ENCODE data around the gene IP6K3.
A peak's percentile ranks its signal among the peaks of the same experiment; 100 is the strongest.

Gene IP6K3

DNA sequence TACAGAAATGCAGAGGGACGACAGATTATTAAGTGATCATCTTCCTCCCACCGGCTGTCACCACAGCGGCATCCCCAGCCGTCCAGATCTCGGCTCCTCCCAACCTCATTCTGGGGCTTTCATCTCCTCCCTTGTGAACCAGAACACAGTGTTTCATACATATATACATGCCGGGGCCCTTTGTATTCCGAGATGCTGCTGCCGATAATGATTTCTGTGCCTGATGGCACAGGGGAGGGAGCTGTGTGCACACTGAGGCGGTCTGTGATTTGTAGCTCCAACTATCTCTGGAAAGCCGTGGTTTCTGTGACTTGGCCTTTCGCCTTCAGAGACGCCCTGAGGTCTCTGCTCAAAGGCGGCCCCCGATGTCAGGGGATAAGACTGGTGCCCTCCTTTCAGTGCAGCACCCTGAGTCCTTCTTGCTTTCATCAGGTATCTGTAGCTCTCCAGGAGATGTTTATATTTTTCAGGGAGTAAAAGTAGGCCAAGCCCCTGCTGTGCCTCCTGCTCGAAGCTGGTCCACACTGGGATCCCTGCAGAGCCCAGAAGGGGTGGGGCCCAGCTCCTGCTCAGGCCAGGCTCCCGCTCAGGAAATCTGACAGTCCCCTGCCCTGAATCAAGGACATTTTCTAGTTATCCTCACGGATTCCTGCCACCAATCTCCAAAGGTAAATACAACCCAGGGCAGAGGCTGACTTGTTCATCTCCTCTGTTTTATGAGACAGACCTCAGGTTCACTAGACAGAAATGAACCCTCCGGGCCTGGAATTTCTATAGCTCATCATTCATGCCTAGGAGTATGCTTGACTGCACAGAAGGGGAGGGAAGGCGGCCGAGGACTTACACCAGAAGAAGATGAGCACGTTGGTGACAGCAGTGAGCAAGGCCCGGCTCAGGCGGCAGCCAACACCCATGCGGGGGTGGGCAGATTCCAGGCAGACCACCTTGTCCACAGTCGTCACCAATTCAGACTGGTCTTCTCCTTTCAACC, 31.0 kb upstream of the IP6K3 start:
- DNase-seq (ENCODE audit: low spot score) = no peak

DNA sequence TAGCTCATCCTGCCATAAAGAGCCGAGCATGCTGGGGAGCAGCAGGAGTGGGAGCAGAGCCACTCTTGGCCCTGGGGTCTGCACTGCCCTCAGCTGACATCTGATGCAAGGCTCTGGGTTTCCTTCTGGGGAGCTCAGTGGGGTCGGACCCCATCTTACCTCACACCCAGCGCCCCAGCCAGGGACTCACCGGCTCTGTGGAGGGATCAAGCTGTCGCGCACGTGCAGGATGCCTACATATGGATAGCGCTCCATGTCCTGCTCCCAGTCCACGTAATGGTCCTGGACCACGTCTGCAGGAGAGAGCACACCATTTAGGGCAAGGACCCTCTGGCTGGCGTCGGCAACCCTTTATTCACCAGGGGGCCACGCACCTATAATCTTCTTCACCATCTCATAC, 30.1 kb upstream of the IP6K3 start:
- no peak for DNase-seq (ENCODE audit: low spot score)

DNA sequence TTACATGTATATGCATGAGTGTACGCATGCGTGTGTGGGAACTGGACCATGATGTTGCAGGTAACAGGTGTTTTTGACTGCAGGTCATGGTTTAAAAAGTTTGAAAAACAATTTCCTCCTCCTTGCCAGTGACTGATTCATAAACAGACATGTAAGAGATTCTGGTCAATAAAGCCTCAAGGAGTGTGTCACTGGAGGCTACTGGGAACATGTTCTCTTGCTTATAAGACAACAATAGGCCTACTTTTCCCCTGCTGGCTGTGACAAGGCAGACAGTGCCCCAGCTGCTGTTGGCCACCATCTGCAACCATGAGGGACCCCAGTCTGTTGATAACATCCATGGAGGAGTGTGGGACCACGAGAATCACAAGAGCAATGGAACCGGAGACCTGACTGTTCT, 29.5 kb upstream of the IP6K3 start:
- DNase-seq (ENCODE audit: low spot score) = no peak

DNA sequence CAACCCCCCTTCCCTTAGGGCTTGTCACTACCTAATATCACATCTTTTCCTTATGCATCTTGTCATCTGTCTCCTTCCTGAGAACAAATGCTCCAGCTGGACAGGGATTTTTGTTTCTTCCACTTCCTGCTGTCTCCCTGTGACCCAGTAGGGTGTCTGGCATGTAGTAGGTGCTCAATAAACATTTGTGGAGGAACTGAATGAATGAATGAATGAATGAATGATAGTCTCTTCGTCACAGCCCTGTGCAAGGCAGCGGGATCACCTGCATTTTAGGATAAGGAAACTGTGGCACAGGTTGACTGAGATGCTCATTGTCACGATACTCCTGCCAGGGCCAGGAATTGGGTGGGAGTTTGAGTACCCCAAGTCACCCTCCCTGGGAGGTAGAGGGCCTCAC, 28.1 kb upstream of the IP6K3 start:
- no peak for DNase-seq (ENCODE audit: low spot score)

DNA sequence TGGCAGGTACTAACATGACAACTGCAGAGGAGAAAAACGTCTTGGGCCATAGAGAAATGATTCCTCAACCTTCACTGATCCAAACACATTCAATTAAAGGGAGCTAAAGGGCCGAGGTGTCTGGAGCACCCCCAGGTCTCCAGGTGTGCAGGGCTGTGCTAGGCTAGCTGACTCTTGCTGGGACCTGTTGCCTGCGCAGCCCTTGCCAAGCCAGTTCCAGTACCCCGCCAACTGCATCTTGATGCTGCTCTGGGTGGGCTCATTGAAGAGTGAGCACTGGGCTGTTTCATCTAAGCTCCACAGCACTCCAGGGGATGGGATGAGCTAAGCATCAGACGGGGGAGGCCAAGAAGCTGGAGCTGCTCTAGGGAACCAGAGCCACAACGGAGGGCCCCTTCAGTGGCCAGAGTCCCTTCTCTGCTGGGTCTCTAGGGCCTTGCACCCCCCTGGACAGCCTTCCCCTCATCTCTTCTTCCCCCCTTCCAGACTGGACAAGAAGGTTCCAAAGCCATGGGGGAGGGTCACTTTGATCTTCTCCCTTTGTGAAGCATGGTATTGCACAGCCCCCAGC, 26.3 kb upstream of the IP6K3 start:
- DNase-seq (ENCODE audit: low spot score) = no peak

DNA sequence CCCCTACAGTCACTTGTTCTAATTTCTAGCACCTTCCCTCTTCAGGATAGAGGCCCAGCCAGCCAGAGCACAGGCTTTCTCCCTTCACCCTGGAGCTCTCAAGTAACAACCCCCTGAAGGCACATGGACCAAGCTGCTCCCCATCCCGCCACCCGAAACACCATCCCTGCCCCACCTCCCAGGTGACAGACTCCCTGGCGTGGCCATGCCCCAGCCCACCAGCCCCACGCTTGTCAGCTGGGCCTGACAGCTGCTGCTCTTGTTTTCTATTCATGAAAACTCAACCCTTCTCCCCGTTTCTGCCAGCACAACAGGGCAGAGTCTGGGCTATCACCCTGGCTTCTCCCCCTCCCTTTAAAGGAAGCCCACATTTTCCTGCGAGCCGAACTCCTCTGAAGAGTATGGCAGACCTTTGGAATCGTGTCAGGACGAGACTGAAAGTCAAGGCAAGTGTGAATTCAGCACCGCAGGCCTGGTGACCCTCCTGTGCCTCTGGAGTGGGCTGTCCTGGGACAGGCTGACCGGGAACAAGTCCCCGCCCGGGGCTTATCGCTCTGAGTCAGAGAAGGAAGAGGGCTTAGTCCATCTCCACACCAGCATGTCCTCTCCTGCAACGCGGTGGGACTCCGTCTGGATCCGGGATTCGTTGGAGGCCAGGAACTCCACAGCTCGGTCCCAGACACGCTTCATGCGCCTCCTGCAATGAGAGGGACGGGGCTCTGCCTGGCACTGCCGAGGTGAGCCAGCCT, 25.6 kb upstream of the IP6K3 start:
- no peak for DNase-seq (ENCODE audit: low spot score)

DNA sequence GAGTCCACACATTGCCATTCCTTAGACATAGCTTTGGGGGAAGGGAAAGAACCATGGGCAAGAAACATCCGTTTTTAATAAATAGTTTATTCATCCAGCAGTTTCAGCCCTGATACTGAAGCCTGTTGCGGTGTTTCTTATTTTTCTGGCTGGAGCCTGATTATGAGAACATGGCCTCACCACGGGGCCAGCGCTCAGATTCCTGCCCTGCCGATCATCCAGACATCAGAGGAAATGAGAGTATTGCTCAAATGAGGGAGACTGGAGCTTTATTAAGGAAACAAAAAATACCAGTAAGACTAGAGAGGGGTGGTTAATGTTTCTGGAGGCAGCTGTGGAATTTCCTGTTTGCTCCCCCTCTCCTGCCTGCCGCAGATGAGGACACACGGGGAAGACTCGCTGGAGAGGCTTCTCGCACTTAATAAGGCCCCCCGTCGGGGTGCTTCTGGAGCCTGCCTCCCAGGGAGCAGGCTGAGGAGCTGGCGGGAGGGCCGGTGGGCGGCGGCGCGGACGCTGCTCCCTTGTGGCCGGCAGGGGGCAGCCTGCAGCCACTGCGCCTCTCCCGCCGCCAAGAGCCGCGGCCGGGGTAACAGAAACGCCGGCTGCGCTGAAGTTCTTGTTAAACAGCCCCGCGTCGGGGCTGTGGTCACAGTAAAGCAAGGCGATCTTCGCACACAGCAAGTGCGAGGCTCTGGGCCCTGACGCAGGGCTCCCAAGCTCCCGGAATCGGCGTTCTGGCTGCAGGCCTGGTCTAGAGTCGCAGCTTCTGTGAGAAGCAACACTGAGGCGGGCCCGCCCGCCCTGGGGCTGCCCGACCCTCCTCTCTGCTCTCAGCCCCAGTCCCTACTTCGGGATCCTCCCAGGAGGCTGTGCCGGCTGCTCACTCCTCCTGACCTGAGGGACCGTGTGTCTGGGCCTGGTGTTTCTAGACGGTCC, 24.7 kb upstream of the IP6K3 start:
- peak; percentile 89 for DNase-seq (ENCODE audit: low spot score)

DNA sequence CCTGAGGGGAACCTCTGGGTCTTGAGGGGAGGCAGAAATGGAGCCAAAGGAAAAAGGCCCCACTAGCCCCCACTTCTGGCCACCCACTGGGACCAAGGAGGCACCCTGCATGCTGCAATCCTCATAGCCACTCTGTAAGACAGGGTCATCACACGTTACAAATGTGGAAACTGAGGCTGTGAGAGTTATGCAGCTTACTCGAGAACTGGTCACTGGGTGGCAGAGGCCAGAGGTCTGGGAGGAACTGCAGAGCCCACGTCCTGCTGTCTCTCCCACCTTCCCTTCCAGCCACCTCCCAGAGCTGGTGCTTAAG, 24.1 kb upstream of the IP6K3 start:
- no peak for DNase-seq (ENCODE audit: low spot score)

DNA sequence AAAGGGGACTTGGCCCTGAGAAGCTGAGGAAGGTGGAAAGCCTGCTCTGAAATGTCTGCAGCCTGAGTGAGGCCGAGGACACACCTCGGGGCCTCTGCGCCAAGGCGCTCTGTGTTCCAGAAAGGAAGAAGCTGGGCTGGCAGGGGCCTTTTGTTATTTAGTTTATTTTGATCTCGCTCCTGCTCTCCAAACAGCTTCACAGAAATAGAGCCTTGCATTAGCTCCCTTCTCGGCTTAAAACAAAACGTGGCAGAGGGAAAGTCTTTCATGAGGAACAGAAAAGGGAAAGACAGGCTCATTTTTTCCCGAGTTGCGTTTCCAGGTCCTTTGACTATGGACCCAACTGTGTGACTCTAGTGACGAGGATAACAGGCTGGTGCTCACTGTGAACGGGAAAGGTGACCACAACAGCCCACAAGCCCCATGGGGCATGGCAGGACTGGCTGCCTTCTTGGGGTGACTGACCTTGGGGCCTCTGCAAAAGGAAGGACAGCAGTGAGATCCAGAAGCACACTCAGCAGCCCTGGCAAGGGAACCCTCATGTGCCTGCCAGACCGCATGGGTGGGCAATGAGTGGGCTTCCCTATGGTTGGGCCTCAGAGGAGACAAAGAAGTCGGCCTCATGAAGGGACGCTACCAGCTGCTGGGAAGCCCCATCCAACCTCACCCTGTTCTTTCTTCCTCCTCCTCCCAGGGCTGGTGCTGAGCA, 23.6 kb upstream of the IP6K3 start:
- no peak for DNase-seq (ENCODE audit: low spot score)

DNA sequence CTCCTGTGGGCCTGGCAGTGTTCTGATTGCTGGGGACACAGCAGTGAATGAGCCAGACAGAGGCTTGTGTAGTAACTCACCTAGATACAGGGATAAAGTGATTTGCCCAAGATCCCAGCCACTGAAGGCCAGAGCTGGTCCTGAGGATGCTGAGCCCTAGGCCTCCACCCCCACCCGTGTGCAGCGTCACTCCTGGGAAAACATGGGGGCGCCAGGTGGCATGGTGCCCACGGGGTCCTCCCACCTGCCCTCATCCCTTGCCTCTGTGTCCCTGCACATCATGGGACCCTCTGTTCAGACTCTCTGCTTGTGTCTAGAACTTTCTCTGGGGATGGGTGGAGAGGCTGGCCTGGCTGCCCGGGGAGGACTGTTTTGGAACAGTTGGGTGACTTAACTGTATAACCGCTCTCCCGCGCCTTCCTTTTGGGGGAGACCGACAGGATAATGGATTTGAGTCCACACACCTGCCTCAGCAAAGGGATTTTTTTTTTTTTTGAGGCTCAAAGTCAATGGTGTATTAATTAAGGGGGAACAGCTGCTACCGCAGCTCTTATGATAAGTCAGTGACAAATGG, 22.6 kb upstream of the IP6K3 start:
- DNase-seq (ENCODE audit: low spot score) = no peak

DNA sequence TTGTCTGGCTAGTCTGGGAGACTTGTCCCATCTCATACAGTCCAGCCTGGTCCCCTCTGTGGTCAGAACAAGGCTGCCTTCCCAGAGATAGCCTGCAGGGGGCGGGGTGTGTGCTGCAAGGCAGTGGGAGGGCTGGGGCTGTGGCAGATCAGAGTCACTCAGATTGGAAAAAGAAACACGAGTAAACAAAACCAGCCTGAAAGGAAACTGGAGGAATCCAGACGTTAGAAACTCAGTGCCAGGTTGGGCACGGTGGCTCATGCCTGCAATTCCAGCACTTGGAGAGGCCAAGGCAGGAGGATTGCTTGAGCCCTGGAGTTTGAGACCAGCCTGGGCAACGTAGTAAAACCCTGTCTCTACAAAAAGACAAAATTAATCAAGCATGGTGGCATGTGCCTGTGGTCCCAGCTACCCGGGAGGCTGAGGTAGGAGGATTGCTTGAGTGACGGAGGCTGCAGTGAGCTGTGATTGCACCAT, 22.0 kb upstream of the IP6K3 start:
- DNase-seq (ENCODE audit: low spot score) = peak; percentile 86

DNA sequence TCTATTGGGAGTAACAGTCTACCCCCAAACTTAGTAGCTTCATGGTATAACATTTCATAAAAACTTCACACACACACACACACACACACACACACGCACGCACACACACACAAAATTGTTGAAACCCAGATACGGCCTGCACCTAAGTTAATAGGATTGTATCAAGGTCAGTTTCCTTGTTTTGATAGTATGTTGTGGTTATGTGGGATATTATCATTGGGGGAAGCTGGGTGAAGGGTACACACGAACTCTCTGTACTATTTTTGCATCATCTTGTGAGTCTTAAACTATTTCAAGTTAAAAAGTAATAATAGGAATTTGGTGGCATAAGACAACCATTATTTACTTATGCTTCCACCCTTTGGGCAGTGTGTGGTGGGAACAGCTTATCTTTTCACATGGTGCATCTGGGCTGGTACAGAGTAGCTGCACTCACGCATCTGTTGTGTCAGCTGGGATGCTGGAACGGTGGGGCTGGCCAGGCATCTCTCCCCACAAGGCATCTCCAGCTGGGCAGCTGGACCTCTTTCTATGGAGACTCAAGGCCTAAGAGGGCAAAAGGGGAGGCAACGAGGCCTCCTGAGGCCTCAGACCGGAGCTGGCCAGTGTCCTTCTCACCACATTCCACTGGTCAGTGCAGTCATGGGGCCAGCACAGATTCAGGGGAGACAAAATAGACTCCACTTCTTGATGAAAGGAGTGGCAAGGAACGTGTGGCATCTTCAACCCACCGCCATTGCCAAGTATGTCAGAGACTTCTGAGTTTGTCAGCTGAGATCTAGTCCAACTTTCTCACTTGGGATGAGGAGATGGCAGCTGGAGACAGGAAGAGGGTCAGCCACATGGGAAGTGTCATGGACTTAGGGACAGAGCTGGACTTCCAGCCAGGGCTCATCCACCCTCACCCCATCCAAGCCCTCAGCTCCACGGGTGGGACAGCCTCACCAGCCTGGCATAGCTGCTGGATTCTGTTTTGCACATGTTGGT, 20.5 kb upstream of the IP6K3 start:
- no peak for DNase-seq (ENCODE audit: low spot score)

DNA sequence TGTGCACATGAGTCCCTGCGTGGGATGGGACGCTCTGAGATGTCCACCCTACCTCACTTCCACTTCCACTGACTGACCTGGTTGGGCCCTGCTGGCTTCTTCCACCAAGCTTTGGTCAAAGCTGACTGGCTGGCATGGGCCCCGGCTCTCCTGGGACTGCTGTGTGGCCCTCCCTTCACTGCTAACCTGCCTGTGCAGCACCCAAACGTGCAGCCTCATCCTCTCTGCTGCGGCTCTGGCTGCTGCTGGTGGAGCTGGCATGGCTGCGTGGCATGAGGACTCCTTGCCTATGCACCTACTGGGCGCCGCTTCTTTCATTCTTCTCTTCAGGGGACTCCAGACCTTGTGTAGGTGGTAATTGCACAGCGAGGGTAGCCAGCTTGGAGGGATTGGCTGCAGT, 18.7 kb upstream of the IP6K3 start:
- DNase-seq (ENCODE audit: low spot score) = no peak

DNA sequence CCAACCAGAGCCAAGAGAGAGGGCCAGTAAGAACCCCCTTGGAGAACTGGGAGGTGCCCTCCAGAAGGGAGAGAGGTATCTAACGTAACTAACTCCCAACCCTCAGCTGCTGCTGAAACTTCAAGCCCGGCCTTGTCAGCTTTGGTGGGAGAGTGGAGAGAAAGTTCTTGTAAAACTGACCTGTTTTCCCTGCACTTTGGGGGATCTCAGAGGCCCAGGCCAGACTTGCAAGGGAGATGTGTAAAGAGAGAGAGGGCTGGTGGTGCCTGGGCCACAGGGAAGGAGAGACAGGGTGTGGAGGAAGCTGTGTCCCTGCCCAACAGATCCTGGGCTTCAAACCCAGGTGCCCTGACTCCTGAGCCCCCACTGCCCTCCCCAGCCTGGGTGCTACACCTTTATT, 17.3 kb upstream of the IP6K3 start:
- DNase-seq (ENCODE audit: low spot score) = no peak

DNA sequence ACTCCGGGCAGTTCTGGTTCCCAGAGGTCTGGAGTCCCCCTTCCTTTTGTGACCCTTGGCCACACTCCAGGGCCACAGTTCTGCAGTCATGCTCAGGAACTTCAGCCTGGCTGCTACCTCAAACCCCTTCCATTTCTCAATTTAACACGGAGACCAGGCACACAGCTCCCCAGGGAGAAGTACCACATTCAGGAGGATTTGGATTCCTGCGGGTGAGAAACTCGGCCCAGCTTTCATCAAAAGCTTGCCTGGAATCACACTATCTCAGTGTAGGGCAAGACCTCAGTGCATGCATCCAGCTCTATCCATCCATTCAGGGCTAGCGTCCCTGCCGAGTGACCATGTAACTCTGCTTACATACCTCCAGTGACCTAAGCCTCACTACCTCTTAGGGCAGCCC, 16.8 kb upstream of the IP6K3 start:
- DNase-seq (ENCODE audit: low spot score) = no peak

DNA sequence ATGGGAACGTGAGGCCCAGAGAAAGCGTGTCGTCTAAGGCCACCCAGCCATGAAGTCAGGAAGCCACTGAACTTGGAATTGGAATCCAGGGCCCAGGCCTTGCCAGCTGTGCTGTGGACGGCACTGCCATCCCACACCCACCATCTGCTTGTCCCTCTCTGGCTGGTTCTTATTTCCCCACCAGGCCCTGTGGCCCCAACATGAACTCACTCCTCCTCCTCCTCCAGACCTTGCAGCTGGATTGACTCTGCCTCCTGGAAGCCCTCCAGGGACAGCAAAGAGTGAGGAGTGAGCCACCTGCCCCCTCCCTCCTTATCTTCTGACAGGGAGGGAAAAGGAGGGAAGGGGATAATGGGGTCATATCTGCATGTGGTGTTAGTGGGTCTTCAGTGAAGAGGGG, 16.0 kb upstream of the IP6K3 start:
- no peak for DNase-seq (ENCODE audit: low spot score)

DNA sequence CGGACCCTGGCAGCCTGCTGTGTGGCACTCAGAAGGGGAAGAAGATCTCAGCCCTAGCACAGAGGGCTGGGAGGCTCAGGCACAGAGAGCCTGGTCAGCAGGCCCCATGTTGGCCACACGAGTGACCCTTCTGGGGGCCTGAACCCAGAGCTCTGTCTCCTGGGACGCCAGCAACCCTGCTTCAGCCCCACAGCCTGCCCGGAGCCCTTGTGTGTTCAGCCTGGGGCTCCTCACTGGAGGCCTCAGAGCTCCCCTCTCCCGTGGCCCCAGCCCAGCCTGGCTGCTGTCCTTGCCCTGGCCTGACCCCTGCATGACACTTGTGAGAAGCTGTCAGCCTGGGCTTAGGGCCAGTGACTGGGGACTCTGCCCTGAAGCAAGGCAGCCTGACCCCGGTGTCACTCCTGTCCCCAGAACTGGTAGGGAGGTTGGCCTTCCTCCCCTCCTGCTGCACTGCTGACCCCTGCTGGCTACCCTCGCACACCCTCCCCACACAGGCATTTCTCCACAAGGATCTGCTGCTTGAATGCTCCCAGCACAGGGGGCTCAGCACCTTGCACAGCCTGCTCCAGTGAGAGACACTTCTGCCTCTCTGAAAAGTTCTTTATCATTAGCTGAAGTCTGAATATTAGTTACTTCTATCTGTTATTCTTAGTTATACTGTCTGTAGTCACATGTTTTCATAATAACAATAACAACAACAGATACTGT, 15.4 kb upstream of the IP6K3 start:
- peak; percentile 48 for DNase-seq (ENCODE audit: low spot score)

DNA sequence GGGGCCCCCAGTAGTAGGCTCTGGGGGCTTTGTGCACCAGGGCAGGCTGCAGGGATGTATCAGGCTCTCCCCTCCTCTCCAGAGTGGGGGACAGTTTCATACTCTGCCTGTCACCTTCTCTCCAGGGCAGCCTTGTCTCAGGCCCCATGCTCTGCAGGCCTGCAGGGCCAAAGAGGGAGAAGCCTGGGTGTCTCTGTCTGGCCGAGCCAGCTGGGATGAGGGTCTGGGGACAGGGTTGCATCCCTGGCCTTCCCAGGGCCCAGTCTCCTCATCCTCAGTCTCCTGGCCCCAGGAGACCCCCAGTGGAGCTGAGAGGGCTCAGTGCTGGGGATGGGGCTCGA, 14.8 kb upstream of the IP6K3 start:
- DNase-seq (ENCODE audit: low spot score) = no peak
